ENCODE data around the gene BLOC1S6.
"Not testable (repeated sequence)": the region's sequence is repeated elsewhere in the genome, so short reads cannot be mapped to it uniquely, and the experiment has no call there.

BLOC1S6 gene

GRCh38 chr15:45641374-45641781 is 54.2 kb downstream of the BLOC1S6 start:
- no peak for DNase-seq (ENCODE audit: low read depth, low spot score)

- DNase-seq (ENCODE audit: low read depth, low spot score): no peak
These were observed 55.1 kb downstream of the BLOC1S6 start for GRCh38 chr15:45641999-45642932.

- DNase-seq (ENCODE audit: low read depth, low spot score): no peak
These were observed 57.3 kb downstream of the BLOC1S6 start for GRCh38 chr15:45644437-45644836.

GRCh38 chr15:45645026-45645980 is 58.1 kb downstream of the BLOC1S6 start:
- no peak for DNase-seq (ENCODE audit: low read depth, low spot score)

- no peak for DNase-seq (ENCODE audit: low read depth, low spot score)
These were observed 59.0 kb downstream of the BLOC1S6 start for GRCh38 chr15:45646220-45646619.

GRCh38 chr15:45647828-45648227 is 60.6 kb downstream of the BLOC1S6 start:
- no peak for DNase-seq (ENCODE audit: low read depth, low spot score)

- DNase-seq (ENCODE audit: low read depth, low spot score): no peak
These were observed 61.5 kb downstream of the BLOC1S6 start for GRCh38 chr15:45648521-45649200.

GRCh38 chr15:45650007-45650406 is 62.8 kb downstream of the BLOC1S6 start:
- DNase-seq (ENCODE audit: low read depth, low spot score): not testable (repeated sequence)

GRCh38 chr15:45650889-45651525 is 63.8 kb downstream of the BLOC1S6 start:
- no peak for DNase-seq (ENCODE audit: low read depth, low spot score)

GRCh38 chr15:45653702-45654424 is 66.7 kb downstream of the BLOC1S6 start:
- DNase-seq (ENCODE audit: low read depth, low spot score): no peak

- DNase-seq (ENCODE audit: low read depth, low spot score): no peak
These were observed 67.6 kb downstream of the BLOC1S6 start for GRCh38 chr15:45654749-45655148.

- DNase-seq (ENCODE audit: low read depth, low spot score): no peak
These were observed 70.1 kb downstream of the BLOC1S6 start for GRCh38 chr15:45657254-45657653.

- no peak for DNase-seq (ENCODE audit: low read depth, low spot score)
These were observed 70.8 kb downstream of the BLOC1S6 start for GRCh38 chr15:45657764-45658545.

Measured in activated CD4-positive, CD25-positive, alpha-beta regulatory T cell treated with anti-CD3 and anti-CD28 coated beads, Interleukin-2, amount 50 U/mL, for 16 hours (primary cell).